HCT116 (cell line): Measurements from ENCODE around the gene NFIA. TPM values are rescaled to one million over a fixed set of nuclear protein-coding genes. Genes with fewer than 3 reads are reported as not detected.

Experiments
- ATAC-seq: fragments of 200-7000 bp; cut with Tn5 transposase; 2 replicates; pipeline ENCODE4 v1.9.1; 2020; ENCODE audit warnings: mild to moderate bottlenecking, moderate library complexity
- BruUV-seq: library from RNA; stranded (reverse); fragments of 400-500 nt; replicated peaks from 2 replicates; lab custom pipeline; 2021; lab: Mats Ljungman, UMichigan
- CTCF ChIA-PET: fragments of 300-600 bp; sonication (Branson Sonifier 250); formaldehyde crosslinking; loops from one replicate; lab custom pipeline; 2021; ENCODE audit warnings: antibody characterized with exemption; lab: Charles Lee
- POLR2A ChIA-PET: fragments of 300-600, 350-600 bp; sonication (Branson Sonifier 250); formaldehyde crosslinking; loops from one replicate; lab custom pipeline; 2021; ENCODE audit warnings: antibody characterized with exemption; lab: Charles Lee
- RAD21 ChIA-PET, 2 experiments: fragments of 300-600 bp; sonication (Branson Sonifier 250); formaldehyde crosslinking; loops; one replicate each; lab custom pipeline; 2023; ENCODE audit warnings: low total read pairs in 2 of 2; ENCODE audit not compliant: uncharacterized antibody in 2 of 2, unreplicated experiment in 2 of 2, low non-redundant PET in 1 of 2; lab: Charles Lee
- DNase-seq: peaks from one replicate; pipeline ENCODE4 v3.0.0-alpha.2; 2010; ENCODE audit warnings: low read depth, low spot score
- H2AFZ ChIP-seq: fragments of 200-600 bp; shearing (Covaris generic), sonication (generic); 2 replicates; pipeline ENCODE4 v1.6.1; 2017; ENCODE audit warnings: low read depth, mixed run types, mixed read lengths, antibody characterized with exemption, low read length; ENCODE audit not compliant: poor library complexity, severe bottlenecking
- H3K27ac ChIP-seq: 2 replicates; pipeline ENCODE4 v1.5.1; 2012; ENCODE audit warnings: low read depth, low read length
- H3K27me3 ChIP-seq: fragments of 200-600 bp; sonication (generic); 2 replicates; pipeline ENCODE4 v1.6.1; 2016; ENCODE audit warnings: mixed run types, low read length, mixed read lengths; ENCODE audit not compliant: insufficient read depth
- H3K36me3 ChIP-seq, 2 experiments: fragments of 200-500 bp in 1 of 2; fragments of 200-600 bp in 1 of 2; sonication (Bioruptor generic) in 1 of 2; sonication (generic) in 1 of 2; 2 replicates each; pipeline versions ENCODE4 v1.5.1 to v1.6.1; 2014 to 2016; ENCODE audit warnings: low read length in 2 of 2, inconsistent platforms in 1 of 2, mixed read lengths in 1 of 2, mixed run types in 1 of 2; ENCODE audit not compliant: insufficient read depth in 2 of 2, control insufficient read depth in 1 of 2
- H3K4me1 ChIP-seq, 2 experiments: fragments of 200-600 bp in 1 of 2; sonication (generic) in 1 of 2; 2 replicates each; pipeline versions ENCODE4 v1.5.1 to v1.6.1; 2012 to 2017; ENCODE audit warnings: low read length in 2 of 2, inconsistent platforms in 1 of 2, mild to moderate bottlenecking in 1 of 2, mixed read lengths in 1 of 2, mixed run types in 1 of 2, moderate library complexity in 1 of 2; ENCODE audit not compliant: insufficient read depth in 2 of 2, control insufficient read depth in 1 of 2
- H3K4me2 ChIP-seq: fragments of 200-600 bp; sonication (generic); 2 replicates; pipeline ENCODE4 v1.6.1; 2017; ENCODE audit warnings: mixed run types, low read length, mixed read lengths
- H3K4me3 ChIP-seq, 2 experiments: fragments of 200-600 bp in 1 of 2; sonication (generic) in 1 of 2; replicated peaks in 1 of 2; 2 replicates each; pipeline ENCODE4 v1.5.1; 2011 to 2016; ENCODE audit warnings: low read length in 2 of 2, control low read depth in 1 of 2, low read depth in 1 of 2, mild to moderate bottlenecking in 1 of 2, mixed read lengths in 1 of 2, mixed run types in 1 of 2
- H3K79me2 ChIP-seq: fragments of 200-600 bp; sonication (generic); 2 replicates; pipeline ENCODE4 v1.6.1; 2017; ENCODE audit warnings: mild to moderate bottlenecking, mixed run types, low read length, moderate library complexity, mixed read lengths; ENCODE audit not compliant: insufficient read depth
- H3K9ac ChIP-seq: fragments of 200-600 bp; sonication (generic); 2 replicates; pipeline ENCODE4 v1.6.1; 2016; ENCODE audit warnings: low read length, mixed read lengths
- H3K9me2 ChIP-seq: fragments of 200-600 bp; sonication (generic), shearing (Covaris generic); 2 replicates; pipeline ENCODE4 v1.6.1; 2017; ENCODE audit warnings: mixed run types, mild to moderate bottlenecking, moderate library complexity; ENCODE audit not compliant: insufficient read depth
- H3K9me3 ChIP-seq, 2 experiments: fragments of 200-500 bp in 1 of 2; fragments of 200-600 bp in 1 of 2; sonication (Bioruptor generic) in 1 of 2; sonication (generic) in 1 of 2; 2 replicates each; pipeline ENCODE4 v1.6.1; 2014 to 2017; ENCODE audit warnings: low read length in 2 of 2, mixed read lengths in 2 of 2, inconsistent platforms in 1 of 2, low read depth in 1 of 2, mild to moderate bottlenecking in 1 of 2, mixed run types in 1 of 2, moderate library complexity in 1 of 2; ENCODE audit not compliant: control insufficient read depth in 1 of 2, insufficient read depth in 1 of 2
- H4K20me1 ChIP-seq: fragments of 200-600 bp; sonication (generic), shearing (Covaris generic); 2 replicates; pipeline ENCODE4 v1.6.1; 2017; ENCODE audit warnings: mixed run types, mild to moderate bottlenecking, moderate library complexity; ENCODE audit not compliant: insufficient read depth
- CEBPB ChIP-seq: IDR thresholded peaks from 2 replicates; pipeline ENCODE4 v1.6.1; 2012; ENCODE audit warnings: low read depth
- EGR1 ChIP-seq: IDR thresholded peaks from 2 replicates; pipeline ENCODE4 v1.6.1; 2012; ENCODE audit warnings: low read depth
- ELF1 ChIP-seq: IDR thresholded peaks from 2 replicates; pipeline ENCODE4 v1.6.1; 2012; ENCODE audit warnings: low read depth, borderline replicate concordance
- EZH2 ChIP-seq: fragments of 200-600 bp; sonication (generic); IDR thresholded peaks from 2 replicates; pipeline ENCODE4 v1.6.1; 2017; ENCODE audit warnings: antibody characterized with exemption, mixed run types
- EZH2phosphoT487 ChIP-seq: fragments of 200-600 bp; IDR thresholded peaks from 2 replicates; pipeline ENCODE4 v1.6.1; 2018; ENCODE audit warnings: antibody characterized with exemption, borderline replicate concordance
- JUND ChIP-seq: IDR thresholded peaks from 2 replicates; pipeline ENCODE4 v1.6.1; 2012
- POLR2A ChIP-seq: IDR thresholded peaks from 2 replicates; pipeline ENCODE4 v1.7.0; 2011; ENCODE audit warnings: borderline replicate concordance; ENCODE audit not compliant: insufficient read depth, insufficient read length; ENCODE audit errors: extremely low read depth
- SP1 ChIP-seq: IDR thresholded peaks from 2 replicates; pipeline ENCODE4 v1.6.1; 2012; ENCODE audit warnings: low read depth
- SRF ChIP-seq: IDR thresholded peaks from 2 replicates; pipeline ENCODE4 v1.6.1; 2012; ENCODE audit warnings: low read depth
- ZFX ChIP-seq: fragments of 450-650 bp; IDR thresholded peaks from 2 replicates; pipeline ENCODE4 v1.6.1; 2017
- ZNF274 ChIP-seq: fragments of 200-500 bp; sonication (Bioruptor generic); IDR thresholded peaks from 2 replicates; pipeline ENCODE4 v1.6.1; 2014; ENCODE audit warnings: mild to moderate bottlenecking, low read depth, low read length, inconsistent platforms
- intact Hi-C: fragments of 100-400 bp; cut with micrococcal nuclease; formaldehyde crosslinking; loops from 2 replicates; pipeline ENCODE4 v1.10.0; 2022
- total RNA-seq: library from RNA; stranded (reverse); gene quantifications from one replicate; pipeline ENCODE4 v1.2.1, GENCODE V29; 2021; ENCODE audit not compliant: unreplicated experiment
- TF ChIP-seq, protein P1 (sequence below): IDR thresholded peaks from 2 replicates; pipeline ENCODE4 v1.6.1; 2011; ENCODE audit warnings: mild to moderate bottlenecking, low read length, moderate library complexity; ENCODE audit not compliant: insufficient replicate concordance; ENCODE audit errors: extremely low read depth

Gene NFIA
- total RNA-seq, 1 experiment from 2014 or later, result 17.2 TPM

DNA sequence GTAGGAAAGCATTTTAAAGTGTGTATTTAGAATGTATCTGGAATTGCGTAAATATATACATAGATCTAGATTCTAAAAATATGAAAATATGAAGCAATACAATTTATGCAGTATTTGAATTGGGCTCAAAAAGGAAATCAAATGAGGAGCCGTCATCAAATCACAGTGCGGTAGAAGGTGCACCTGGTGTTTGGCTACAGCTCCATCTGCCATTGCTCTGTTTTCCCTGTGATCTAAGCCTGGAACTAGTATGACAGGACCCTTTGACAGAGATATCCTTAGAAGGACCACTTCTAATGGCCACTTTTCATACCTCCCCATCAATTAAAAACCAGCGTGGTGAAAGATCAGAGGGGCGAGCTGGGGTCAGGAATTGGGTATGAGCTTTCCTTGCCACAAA, 202.6 kb downstream of the NFIA start:
- Histone ChIP-seq H3K27me3 (no peaks in the 10 kb centered on the region), H3K9ac (no peak overlapping the region), H3K36me3 (no peaks in the 10 kb centered on the region), H3K4me1 (peaks cover 0 to 19% of the 10 kb centered on the region in 2 experiments; a peak in 3 of 4 replicates), H3K9me3 (no peaks in the 10 kb centered on the region), H3K79me2 (no peaks in the 10 kb centered on the region), H3K27ac (no peak overlapping the region), H4K20me1 (no peaks in the 10 kb centered on the region; the same call in 1 of the 2 replicates), H2AFZ (no peak overlapping the region), H3K4me2 (no peak overlapping the region), H3K4me3 (no peak overlapping the region), H3K9me2 (no peaks in the 10 kb centered on the region)
- no peak for ATAC-seq
- TF ChIP-seq SP1 (no peak), EZH2 (no peak), EZH2phosphoT487 (no peak), SRF (no peak)
- TF ChIP-seq, protein P1, sequence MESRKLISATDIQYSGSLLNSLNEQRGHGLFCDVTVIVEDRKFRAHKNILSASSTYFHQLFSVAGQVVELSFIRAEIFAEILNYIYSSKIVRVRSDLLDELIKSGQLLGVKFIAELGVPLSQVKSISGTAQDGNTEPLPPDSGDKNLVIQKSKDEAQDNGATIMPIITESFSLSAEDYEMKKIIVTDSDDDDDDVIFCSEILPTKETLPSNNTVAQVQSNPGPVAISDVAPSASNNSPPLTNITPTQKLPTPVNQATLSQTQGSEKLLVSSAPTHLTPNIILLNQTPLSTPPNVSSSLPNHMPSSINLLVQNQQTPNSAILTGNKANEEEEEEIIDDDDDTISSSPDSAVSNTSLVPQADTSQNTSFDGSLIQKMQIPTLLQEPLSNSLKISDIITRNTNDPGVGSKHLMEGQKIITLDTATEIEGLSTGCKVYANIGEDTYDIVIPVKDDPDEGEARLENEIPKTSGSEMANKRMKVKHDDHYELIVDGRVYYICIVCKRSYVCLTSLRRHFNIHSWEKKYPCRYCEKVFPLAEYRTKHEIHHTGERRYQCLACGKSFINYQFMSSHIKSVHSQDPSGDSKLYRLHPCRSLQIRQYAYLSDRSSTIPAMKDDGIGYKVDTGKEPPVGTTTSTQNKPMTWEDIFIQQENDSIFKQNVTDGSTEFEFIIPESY, result no peak
- intact Hi-C loops, result no loop called here
- ChIA-PET POLR2A (no interaction called here), RAD21 (no interaction called here), CTCF (no interaction called here)
- DNase-seq, result no peak
- BruUV-seq, result no TSS peak

DNA sequence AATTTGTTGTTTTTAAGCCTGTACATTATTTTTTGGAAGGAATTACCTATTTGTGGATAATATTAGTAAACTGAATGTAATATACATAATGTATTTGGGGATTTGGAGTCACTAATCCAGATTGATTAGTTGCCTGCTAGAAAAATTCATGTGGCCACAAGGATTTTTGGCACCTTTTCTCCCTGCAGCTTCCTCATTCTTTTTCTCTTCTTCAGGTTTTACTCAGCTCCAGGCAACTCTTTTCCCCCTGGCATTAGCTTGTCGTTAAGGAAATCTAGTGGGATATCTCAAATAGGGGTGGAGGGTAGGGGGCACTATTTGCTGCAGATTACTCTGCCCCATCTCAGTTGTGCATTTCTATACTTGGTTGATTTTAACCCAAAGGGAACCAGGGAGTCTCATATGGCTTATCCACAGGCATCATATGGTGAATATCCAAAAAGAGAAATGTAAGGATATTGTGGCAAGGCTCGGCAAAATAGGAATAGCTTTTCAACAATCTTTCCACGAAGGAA, 203.1 kb downstream of the NFIA start:
- H3K9me3 ChIP-seq, result no peaks in the 10 kb centered on the region
- H3K79me2 ChIP-seq, result no peaks in the 10 kb centered on the region
- ChIA-PET POLR2A (no interaction called here), CTCF (no interaction called here), RAD21 (no interaction called here)
- intact Hi-C loops, result no loop called here
- H3K4me2 ChIP-seq, result no peak overlapping the region
- ATAC-seq (no peak), DNase-seq (no peak)
- no peaks in the 10 kb centered on the region for H3K27me3 ChIP-seq
- H3K36me3 ChIP-seq, result no peaks in the 10 kb centered on the region
- H3K9ac ChIP-seq, result no peak overlapping the region
- H3K4me1 ChIP-seq, result peaks cover 0 to 19% of the 10 kb centered on the region in 2 experiments; a peak in 3 of 4 replicates
- no peak overlapping the region for H2AFZ ChIP-seq
- TF ChIP-seq JUND (no peak), POLR2A (no peak), EGR1 (no peak), CEBPB (no peak), ZFX (no peak), SRF (no peak), EZH2phosphoT487 (no peak), EZH2 (no peak), ELF1 (no peak), ZNF274 (no peak)
- no peaks in the 10 kb centered on the region for H3K9me2 ChIP-seq
- no TSS peak for BruUV-seq
- no peak overlapping the region for H3K4me3 ChIP-seq
- no peak overlapping the region for H3K27ac ChIP-seq
- no peaks in the 10 kb centered on the region; the same call in 1 of the 2 replicates for H4K20me1 ChIP-seq
